ENCODE results near the gene AKIP1. TPM values are rescaled to one million over a fixed set of nuclear protein-coding genes. Genes with fewer than 3 reads are reported as not detected.
A peak's percentile ranks its signal among the peaks of the same experiment; 100 is the strongest.

The AKIP1 gene
- total RNA-seq, 1 experiment from 2014 or later = 29.5 TPM

GRCh38 chr11:8870411-8871170 is 40.4 kb upstream of the AKIP1 start:
- Histone ChIP-seq H3K36me3 (ENCODE audit: low read depth, low read length) (no peaks in the 10 kb centered on the region), H2AFZ (ENCODE audit: low read length) (peak overlapping the region; percentile 75), H3K9me3 (ENCODE audit: low read length) (no peaks in the 10 kb centered on the region), H3K4me1 (ENCODE audit: insufficient read depth, low read length) (no peaks in the 10 kb centered on the region), H3K4me2 (ENCODE audit: low read length) (peak overlapping the region; percentile 82), H3K4me3 (ENCODE audit: low read length) (peak overlapping the region; percentile 81), H3K9me2 (replicated peaks; ENCODE audit: low read length) (no peaks in the 10 kb centered on the region), H4K20me1 (ENCODE audit: low read length) (no peaks in the 10 kb centered on the region), H3K79me2 (ENCODE audit: low read length) (no peaks in the 10 kb centered on the region), H3K27me3 (ENCODE audit: low read length) (no peaks in the 10 kb centered on the region), H3K9ac (ENCODE audit: low read length) (peak overlapping the region; percentile 72), H3K27ac (ENCODE audit: low read length) (no peak overlapping the region), H3F3A (ENCODE audit: low read length, unreplicated experiment) (no peaks in the 10 kb centered on the region)
- DNase-seq (peak; percentile 54), ATAC-seq (peak; percentile 79)
- TF ChIP-seq CTCF (conservative IDR thresholded peaks at IDR 0.05; ENCODE audit: low read depth, low read length) (0 out of 2 replicates have a peak, but pooled peaks have one; percentile 15), EZH2phosphoT487 (IDR thresholded peaks at IDR 0.05; ENCODE audit: borderline replicate concordance, low read length) (no peak)
- CTCF ChIA-PET = interaction anchor here (1.0 kb wide), 1 partner anchor 151 kb away, joined by 3 read pairs; no protein-coding TSS in a partner anchor
- POLR2A ChIA-PET (ENCODE audit: unreplicated experiment) = interaction anchor here (0.6 kb wide), 3 partner anchors 10 to 1938 kb away, joined by 3 to 6 read pairs (median 4); partner anchors contain the start of gene EIF4G2
- intact Hi-C loops (cut with micrococcal nuclease) = loop anchor here (1.0 to 5.0 kb wide), 4 partner anchors 37 to 182 kb away; a partner anchor contains a TSS
- BruUV-seq (replicated peaks) = no TSS peak

GRCh38 chr11:8871171-8871775 is 39.7 kb upstream of the AKIP1 start:
- DNase-seq = peak; percentile 53
- TF ChIP-seq CTCF (conservative IDR thresholded peaks at IDR 0.05; ENCODE audit: low read depth, low read length) (no peak), EZH2 (IDR thresholded peaks at IDR 0.05; ENCODE audit: low read length, unreplicated experiment) (no peak), EZH2phosphoT487 (IDR thresholded peaks at IDR 0.05; ENCODE audit: borderline replicate concordance, low read length) (no peak)
- H3K79me2 ChIP-seq (ENCODE audit: low read length) = no peaks in the 10 kb centered on the region
- H3K4me2 ChIP-seq (ENCODE audit: low read length) = peak overlapping the region; percentile 82
- H3K9me2 ChIP-seq (replicated peaks; ENCODE audit: low read length) = no peaks in the 10 kb centered on the region
- POLR2A ChIA-PET (ENCODE audit: unreplicated experiment) = interaction anchor here (0.6 to 0.7 kb wide), 2 partner anchors 90 to 183 kb away, joined by 5 to 6 read pairs; no protein-coding TSS in a partner anchor
- no peaks in the 10 kb centered on the region for H3K36me3 ChIP-seq (ENCODE audit: low read depth, low read length)
- peak overlapping the region; percentile 81 for H3K4me3 ChIP-seq (ENCODE audit: low read length)
- peak overlapping the region; percentile 72; the same call in 1 of the 2 replicates for H3K9ac ChIP-seq (ENCODE audit: low read length)
- ATAC-seq = peak; percentile 64
- H3K27ac ChIP-seq (ENCODE audit: low read length) = no peak overlapping the region
- intact Hi-C loops (cut with micrococcal nuclease) = loop anchor here (1.0 to 5.0 kb wide), 4 partner anchors 36 to 183 kb away; a partner anchor contains a TSS
- H3F3A ChIP-seq (ENCODE audit: low read length, unreplicated experiment) = no peaks in the 10 kb centered on the region
- no TSS peak for BruUV-seq (replicated peaks)
- H3K4me1 ChIP-seq (ENCODE audit: insufficient read depth, low read length) = no peaks in the 10 kb centered on the region
- no peaks in the 10 kb centered on the region for H3K9me3 ChIP-seq (ENCODE audit: low read length)
- no peaks in the 10 kb centered on the region for H4K20me1 ChIP-seq (ENCODE audit: low read length)
- CTCF ChIA-PET = interaction anchor here (0.7 kb wide), 1 partner anchor 183 kb away, joined by 3 read pairs; no protein-coding TSS in a partner anchor
- H2AFZ ChIP-seq (ENCODE audit: low read length) = peak overlapping the region; percentile 75
- no peaks in the 10 kb centered on the region for H3K27me3 ChIP-seq (ENCODE audit: low read length)

Measured in PC-3 (cell line).